K562 (cell line): ENCODE measurements around the gene PELI1. TPM values are rescaled to one million over a fixed set of nuclear protein-coding genes. Genes with fewer than 3 reads are reported as not detected.

ENCODE experiments used
- ATAC-seq: fragments of 200-7000 bp; cut with Tn5 transposase; 3 replicates; pipeline ENCODE4 v1.9.1; 2020; ENCODE audit warnings: moderate library complexity
- BruUV-seq: library from RNA; stranded (reverse); fragments of 400-500 nt; replicated peaks from 2 replicates; lab custom pipeline; 2021; lab: Mats Ljungman, UMichigan
- CTCF ChIA-PET: fragments of 300-600 bp; formaldehyde crosslinking; extraction: SDS; loops from one replicate; lab custom pipeline; 2021; ENCODE audit warnings: low intra/inter-chr PET ratio; lab: Yijun Ruan, JAX
- POLR2A ChIA-PET: fragments of 300-600, 350-650 bp; sonication (Branson Sonifier 250); formaldehyde crosslinking; extraction: SDS; loops from one replicate; lab custom pipeline; 2021; ENCODE audit warnings: antibody characterized with exemption, inconsistent platforms; lab: Yijun Ruan, JAX
- DNase-seq, 4 experiments: peaks; one replicate each; pipeline versions ENCODE4 v3.0.0 to v3.0.0-alpha.2; 2011 to 2018; ENCODE audit warnings: low spot score in 3 of 4, mixed read lengths in 3 of 4; ENCODE audit errors: extremely low read depth in 1 of 4
- FAIRE-seq: peaks from 2 replicates; lab custom pipeline; 2011; peaks lifted over from hg19 to GRCh38; lab: Jason Lieb, UNC
- H2AFZ ChIP-seq: 2 replicates; pipeline ENCODE4 v1.6.0; 2011; ENCODE audit warnings: low read depth, low read length, control low read depth, inconsistent platforms
- H3K27ac ChIP-seq: fragments of 200-600 bp; 3 replicates; pipeline ENCODE4 v1.8.0; 2011; ENCODE audit warnings: low read depth, mild to moderate bottlenecking, control low read depth, inconsistent platforms, low read length, moderate library complexity, mixed read lengths; ENCODE audit errors: extremely low read depth
- H3K27me3 ChIP-seq, 2 experiments: fragments of 300-600 bp in 1 of 2; 2 replicates in 1 of 2; 3 replicates in 1 of 2; pipeline versions ENCODE4 v1.6.0 to v1.8.0; 2011; ENCODE audit warnings: inconsistent platforms in 2 of 2, low read length in 2 of 2, mild to moderate bottlenecking in 1 of 2, mixed read lengths in 1 of 2, moderate library complexity in 1 of 2; ENCODE audit not compliant: control insufficient read depth in 2 of 2, insufficient read depth in 2 of 2
- H3K36me3 ChIP-seq: fragments of 300-600 bp; 3 replicates; pipeline ENCODE4 v1.8.0; 2011; ENCODE audit warnings: mild to moderate bottlenecking, low read length, inconsistent platforms; ENCODE audit not compliant: control insufficient read depth, insufficient read depth
- H3K4me1 ChIP-seq, 2 experiments: fragments of 200-600 bp in 1 of 2; replicated peaks in 1 of 2; 2 replicates in 1 of 2; 3 replicates in 1 of 2; pipeline versions ENCODE4 v1.5.1 to v1.8.0; 2011; ENCODE audit warnings: inconsistent platforms in 2 of 2, low read length in 2 of 2, mild to moderate bottlenecking in 1 of 2, mixed read lengths in 1 of 2, moderate library complexity in 1 of 2; ENCODE audit not compliant: control insufficient read depth in 2 of 2, insufficient read depth in 2 of 2
- H3K4me2 ChIP-seq: 2 replicates; pipeline ENCODE4 v1.6.1; 2011; ENCODE audit warnings: low read length, control low read depth, inconsistent platforms, mixed read lengths; ENCODE audit not compliant: insufficient read depth
- H3K4me3 ChIP-seq: fragments of 200-600 bp; sonication (generic), shearing (Covaris generic); 2 replicates; pipeline ENCODE4 v1.5.1; 2016; ENCODE audit warnings: control low read depth, inconsistent platforms
- H3K79me2 ChIP-seq: fragments of 200-600 bp; 3 replicates; pipeline ENCODE4 v1.8.0; 2011; ENCODE audit warnings: low read length, inconsistent platforms; ENCODE audit not compliant: control insufficient read depth, insufficient read depth
- H3K9ac ChIP-seq, 2 experiments: 2 replicates each; pipeline versions ENCODE4 v1.6.0 to v1.6.1; 2011; ENCODE audit warnings: low read depth in 2 of 2, low read length in 2 of 2, control low read depth in 1 of 2, inconsistent platforms in 1 of 2, mild to moderate bottlenecking in 1 of 2, mixed read lengths in 1 of 2; ENCODE audit not compliant: insufficient read depth in 1 of 2
- H3K9me1 ChIP-seq: one replicate; pipeline ENCODE4 v1.6.0; 2011; ENCODE audit warnings: inconsistent platforms, mild to moderate bottlenecking, low read length, moderate library complexity; ENCODE audit not compliant: control insufficient read depth, insufficient read depth
- H3K9me3 ChIP-seq: replicated peaks from 2 replicates; pipeline ENCODE4 v1.5.1; 2011; ENCODE audit warnings: low read depth, low read length, inconsistent platforms; ENCODE audit not compliant: control insufficient read depth, insufficient read depth
- H4K20me1 ChIP-seq: replicated peaks from 2 replicates; pipeline ENCODE4 v1.6.1; 2011; ENCODE audit warnings: low read length, inconsistent platforms, mixed read lengths; ENCODE audit not compliant: control insufficient read depth, insufficient read depth
- POLR3A ChIP-seq: IDR thresholded peaks from 2 replicates; pipeline ENCODE4 v1.6.1; 2011; ENCODE audit warnings: borderline replicate concordance, mild to moderate bottlenecking, moderate library complexity; ENCODE audit not compliant: insufficient read length, insufficient read depth; ENCODE audit errors: extremely low read depth
- RERE ChIP-seq: sonication (generic); formaldehyde crosslinking; IDR thresholded peaks from 2 replicates; pipeline ENCODE4 v1.8.0; 2023; ENCODE audit warnings: missing genetic modification reagents, mild to moderate bottlenecking, borderline replicate concordance
- ZFX ChIP-seq: sonication (generic); formaldehyde crosslinking; IDR thresholded peaks from 2 replicates; pipeline ENCODE4 v1.8.0; 2022; ENCODE audit warnings: mild to moderate bottlenecking, missing genetic modification reagents, moderate library complexity
- WGBS: fragments of 100-300 bp; shearing (Covaris generic); methylation state at CpG from one replicate; pipeline ENCODE4 v1.1.6; 2016; ENCODE audit warnings: low coverage, mixed read lengths; ENCODE audit not compliant: insufficient coverage; ENCODE audit errors: missing lambda C conversion rate; 5-methylcytosine and 5-hydroxymethylcytosine counted together
- in situ Hi-C: fragments of 300-500 bp; cut with MboI; formaldehyde crosslinking; loops from 4 replicates; pipeline ENCODE4 v1.15.0; 2018; ENCODE audit warnings: inconsistent platforms, mixed read lengths
- intact Hi-C: fragments of 100-400 bp; cut with micrococcal nuclease; formaldehyde crosslinking; loops from 2 replicates; pipeline ENCODE4 v1.14.2; 2022
- polyA plus RNA-seq, 8 experiments: library from polyadenylated mRNA; depleted of rRNA in 4 of 8; stranded (reverse) in 5 of 8; unstranded in 3 of 8; fragments of >200 nt; fragmentation: Nextera tagmentation in 2 of 8; fragmentation: Illumina TruSeq in 1 of 8; extraction: Ambion mirVana in 2 of 8; extraction: Trizol in 1 of 8; gene quantifications; 2 replicates each; pipeline versions ENCODE4 v1.2.1 to v1.2.3, GENCODE V29; 2011 to 2014; ENCODE audit warnings: inconsistent platforms in 1 of 8, missing spikeins in 1 of 8
- total RNA-seq, 7 experiments: library from RNA; depleted of rRNA in 6 of 7; stranded (reverse); fragments of >200 nt in 6 of 7; fragmentation: Illumina TruSeq in 2 of 7; extraction: Trizol in 2 of 7; gene quantifications; 2 replicates each; pipeline versions ENCODE4 v1.2.1 to v1.2.3, GENCODE V29; 2011 to 2021; ENCODE audit warnings: low replicate concordance in 1 of 7

Gene PELI1
- total and polyA plus RNA-seq, 9 of the 15 experiments (the other 6 are each of a cell fraction or from before 2014, with no cell fraction given), result 3.3 to 19.2 (median 12.5) TPM

GRCh38 chr2:64065516-64065915, 78.7 kb downstream of the PELI1 start:
- no peak overlapping the region for H3K4me2 ChIP-seq
- ChIA-PET POLR2A (no interaction called here), CTCF (no interaction called here)
- H3K79me2 ChIP-seq, result no peaks in the 10 kb centered on the region
- DNase-seq (no peak), ATAC-seq (no peak), FAIRE-seq (no peak)
- in situ Hi-C loops, result loop anchor here (10.0 kb wide), 1 partner anchor 819 kb away; no protein-coding TSS in a partner anchor
- no peak overlapping the region for H3K27ac ChIP-seq
- no TSS peak for BruUV-seq
- no peak overlapping the region for H3K9ac ChIP-seq
- 0 out of 2 replicates have a peak, but pooled peaks have one; percentile 20 for TF ChIP-seq ZFX
- TF ChIP-seq RERE (CRISPR knock-in tag), result no peak
- TF ChIP-seq POLR3A, result peak; percentile 3
- H3K4me3 ChIP-seq, result no peak overlapping the region
- no peaks in the 10 kb centered on the region for H3K27me3 ChIP-seq
- 62% methylated on average over 6 of the region's 6 CpGs for WGBS
- intact Hi-C loops, result no loop called here
- H3K9me3 ChIP-seq, result no peaks in the 10 kb centered on the region
- no peaks in the 10 kb centered on the region for H4K20me1 ChIP-seq
- peaks cover 0 to 14% of the 10 kb centered on the region in 2 experiments; a peak in 3 of 5 replicates for H3K4me1 ChIP-seq
- H3K9me1 ChIP-seq, result no peaks in the 10 kb centered on the region
- H2AFZ ChIP-seq, result 0 out of 2 replicates have a peak overlapping the region, but pooled peaks have one; percentile 20
- no peaks in the 10 kb centered on the region for H3K36me3 ChIP-seq
